HG03135 (cell line): ENCODE results near the gene CYFIP1.

Experiments
- ATAC-seq: cut with Tn5 transposase; IDR thresholded peaks from one replicate; pipeline ENCODE4 v1.9.1; 2021; ENCODE audit warnings: mild to moderate bottlenecking, moderate library complexity; ENCODE audit not compliant: unreplicated experiment

CYFIP1 gene

DNA sequence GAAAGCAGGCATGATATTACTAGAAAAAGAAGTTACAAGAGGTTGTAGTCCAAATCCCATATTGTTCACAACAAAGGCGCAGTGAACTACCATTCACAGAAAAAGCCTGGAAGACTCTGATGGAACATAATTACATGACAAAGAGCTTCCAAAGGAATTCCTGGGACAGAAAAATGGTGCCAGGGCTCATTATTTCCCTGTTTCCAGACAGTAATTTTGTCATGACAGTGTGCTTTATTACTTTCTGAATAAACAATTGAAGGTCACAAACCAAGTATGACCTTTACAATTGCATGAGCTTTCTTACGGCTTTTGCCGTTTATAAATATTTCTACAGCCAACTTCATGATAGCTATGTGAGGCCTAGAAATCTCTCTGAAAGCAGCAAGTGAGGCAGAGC, 61.0 kb downstream of the CYFIP1 start:
- no peak for ATAC-seq

DNA sequence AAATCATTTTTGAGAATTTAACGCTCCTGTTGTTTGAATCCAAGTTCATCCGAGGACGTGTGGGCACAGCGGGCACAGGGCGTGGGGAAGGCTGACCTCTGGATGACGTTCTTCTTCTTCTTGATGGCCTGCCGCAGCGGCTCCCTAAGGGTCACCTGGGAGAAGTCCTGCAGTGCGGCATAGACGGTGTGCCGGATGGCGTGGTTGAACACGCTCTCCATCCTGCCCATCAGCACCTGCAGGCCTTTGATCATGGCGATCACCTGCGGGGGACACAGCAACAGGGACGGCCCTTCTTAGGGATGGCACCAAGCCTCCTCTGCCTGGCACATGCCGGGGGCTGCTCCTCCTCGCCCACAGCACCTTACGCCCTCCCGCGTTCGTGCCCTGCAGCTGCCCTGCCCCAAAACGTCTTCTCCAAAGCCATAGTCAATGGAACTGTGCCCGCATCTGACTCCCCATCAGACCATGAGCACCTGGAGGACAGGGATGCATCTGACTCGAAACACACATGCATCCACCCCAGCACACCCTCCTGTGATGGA, 61.5 kb downstream of the CYFIP1 start:
- ATAC-seq, result no peak

DNA sequence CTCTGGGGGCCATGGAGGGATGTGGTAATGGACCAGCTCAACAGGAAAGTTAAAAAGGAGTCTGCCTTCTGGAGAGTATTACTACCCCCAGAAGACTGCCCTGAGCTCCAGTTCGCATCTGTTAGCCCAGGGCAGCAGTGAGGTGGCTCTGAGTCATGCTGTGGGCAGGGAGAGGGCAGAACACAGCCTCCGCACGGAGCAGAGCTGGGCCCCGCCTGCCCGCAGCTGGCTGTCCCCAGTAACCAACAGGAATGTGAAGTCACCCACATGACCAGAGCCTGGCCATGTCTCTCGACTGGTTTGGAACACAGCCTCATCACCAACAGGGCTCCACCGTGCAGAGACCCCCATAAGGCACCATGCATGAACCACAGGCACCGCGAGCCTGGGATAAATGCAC, 62.1 kb downstream of the CYFIP1 start:
- no peak for ATAC-seq

DNA sequence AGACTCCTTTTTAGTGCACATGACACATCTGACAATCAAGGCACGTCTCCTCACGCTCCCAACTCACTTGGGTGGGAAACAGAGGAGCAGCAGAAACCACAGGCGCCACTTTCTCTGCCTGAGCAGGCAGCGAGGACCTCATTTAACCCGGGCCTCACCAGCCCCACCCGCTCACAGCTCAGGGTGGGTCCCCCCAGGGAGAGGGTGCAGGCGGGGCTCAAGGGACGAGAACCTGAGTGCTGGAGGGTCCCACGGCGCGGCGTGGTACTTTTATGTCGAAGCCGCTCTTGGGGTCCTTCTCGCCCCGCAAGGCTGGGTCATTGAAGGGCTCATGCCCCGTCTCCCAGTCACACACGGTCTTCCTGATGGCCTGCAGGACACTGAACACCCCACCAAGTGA, 62.6 kb downstream of the CYFIP1 start:
- no peak for ATAC-seq

DNA sequence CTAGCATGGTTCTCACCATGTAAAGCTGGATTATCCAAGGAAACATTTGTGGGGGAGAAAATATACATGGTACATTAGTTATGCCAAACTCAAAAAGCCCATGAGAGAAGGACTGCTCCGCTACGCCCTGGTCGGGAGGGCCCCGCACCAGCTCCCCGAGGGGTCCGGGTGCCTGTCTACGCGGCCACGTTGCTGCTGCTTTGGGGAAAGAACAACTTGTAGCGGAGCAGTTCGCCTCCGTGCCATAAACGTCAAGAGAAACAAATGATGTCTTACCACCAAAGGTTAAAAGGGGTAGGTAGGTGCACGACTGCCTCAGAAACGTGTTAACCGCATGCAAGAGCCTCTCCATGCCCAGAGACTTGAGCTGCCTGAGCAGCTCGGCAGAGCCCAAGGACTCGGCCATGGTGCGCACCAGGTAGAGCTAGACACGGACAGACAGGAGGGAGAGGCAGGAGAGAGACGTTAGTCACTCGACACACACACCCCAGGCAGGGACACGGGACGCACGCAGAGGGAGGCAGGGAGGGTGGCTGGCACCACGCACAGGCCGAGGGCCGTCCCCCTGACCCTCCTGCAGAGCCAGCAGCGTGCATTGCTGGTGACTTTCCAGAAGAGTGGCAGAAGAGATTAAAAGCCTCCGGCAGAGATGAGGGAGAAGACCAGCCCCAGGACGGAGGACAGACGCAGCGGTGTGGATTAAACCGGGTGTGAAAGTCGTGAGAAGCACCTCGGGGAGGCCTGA, 63.4 kb downstream of the CYFIP1 start:
- no peak for ATAC-seq

DNA sequence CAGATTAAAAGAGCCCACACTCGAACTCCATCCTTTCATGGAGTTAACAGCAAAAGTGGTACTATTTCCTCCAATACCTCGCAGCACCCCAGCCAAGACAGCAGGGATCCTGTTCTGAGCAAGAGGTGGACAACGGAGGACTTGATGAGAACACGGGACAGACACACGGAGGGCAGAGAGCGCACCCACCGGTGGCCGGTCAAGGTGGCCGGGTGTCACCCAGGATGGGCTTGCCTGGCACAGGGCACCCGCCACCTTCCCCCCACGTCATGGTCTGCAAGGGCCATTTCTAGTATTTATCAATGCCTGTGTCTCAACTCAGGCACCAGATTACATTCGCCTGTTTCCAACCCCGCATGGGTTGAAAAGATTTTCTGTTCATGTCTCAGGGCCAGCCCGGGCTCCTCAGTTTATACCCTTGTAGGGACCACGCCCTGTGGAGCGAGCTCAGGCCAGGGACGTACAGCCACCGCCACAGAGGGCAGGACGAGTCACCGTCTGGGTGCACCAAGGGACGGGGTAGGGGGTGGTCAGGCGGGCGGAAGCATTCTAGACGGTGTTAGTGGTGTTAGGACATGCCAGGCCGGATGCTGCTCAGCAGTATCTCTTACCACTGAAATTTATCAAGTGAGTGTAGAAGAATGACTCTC, 64.2 kb downstream of the CYFIP1 start:
- no peak for ATAC-seq

DNA sequence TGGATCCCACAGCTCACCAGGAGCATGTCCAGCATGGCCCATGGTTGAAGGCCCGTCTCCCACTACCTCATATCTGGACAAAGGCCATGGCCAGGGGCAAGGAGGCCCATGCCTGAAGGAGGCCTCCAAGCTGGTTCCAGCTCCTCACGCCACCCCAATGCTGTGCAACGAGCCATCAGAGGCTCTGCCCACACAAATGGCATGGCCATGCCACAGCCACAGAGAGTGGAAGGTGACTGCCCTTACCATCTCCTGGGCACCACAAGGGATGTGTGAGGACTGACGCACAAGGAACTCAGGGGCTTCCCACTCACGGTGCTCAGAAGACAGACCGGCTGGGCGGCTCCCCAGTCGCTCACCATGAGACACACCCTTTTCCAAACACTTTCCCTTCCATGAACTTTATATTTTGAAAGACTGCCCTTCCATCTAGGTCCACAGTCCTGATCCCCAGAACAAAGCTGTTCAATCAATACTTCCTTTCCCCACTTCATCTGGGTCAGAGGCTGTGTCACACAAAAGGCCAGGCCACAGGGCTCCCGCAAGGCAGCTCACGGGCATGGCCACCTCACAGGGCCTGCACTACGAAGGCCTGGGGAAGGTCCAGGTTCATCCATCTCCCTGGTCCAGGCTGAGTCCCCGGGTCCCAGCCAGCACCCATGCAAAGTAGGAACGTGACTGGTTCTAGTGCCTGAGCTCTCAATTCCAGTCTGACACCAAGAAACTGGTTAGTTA, 66.4 kb downstream of the CYFIP1 start:
- ATAC-seq, result no peak

DNA sequence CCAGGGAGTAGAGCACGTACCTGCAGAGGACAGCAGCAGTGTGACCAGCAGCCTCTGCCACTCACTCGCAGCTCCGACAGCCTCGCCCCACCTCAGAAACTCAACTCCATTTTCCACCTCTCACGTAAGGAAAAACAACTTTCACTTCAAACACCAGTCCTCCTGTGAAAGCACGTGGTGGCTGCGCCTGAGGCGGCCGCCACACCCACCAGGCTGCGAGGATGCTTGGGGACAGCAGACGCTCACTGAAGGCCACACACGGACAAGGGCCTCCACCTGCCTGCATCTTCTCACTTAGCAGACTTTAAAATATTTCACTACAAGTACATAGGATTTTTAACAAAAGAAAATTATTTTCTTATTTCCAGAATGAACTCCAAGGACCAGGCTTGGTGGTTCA, 67.9 kb downstream of the CYFIP1 start:
- no peak for ATAC-seq

DNA sequence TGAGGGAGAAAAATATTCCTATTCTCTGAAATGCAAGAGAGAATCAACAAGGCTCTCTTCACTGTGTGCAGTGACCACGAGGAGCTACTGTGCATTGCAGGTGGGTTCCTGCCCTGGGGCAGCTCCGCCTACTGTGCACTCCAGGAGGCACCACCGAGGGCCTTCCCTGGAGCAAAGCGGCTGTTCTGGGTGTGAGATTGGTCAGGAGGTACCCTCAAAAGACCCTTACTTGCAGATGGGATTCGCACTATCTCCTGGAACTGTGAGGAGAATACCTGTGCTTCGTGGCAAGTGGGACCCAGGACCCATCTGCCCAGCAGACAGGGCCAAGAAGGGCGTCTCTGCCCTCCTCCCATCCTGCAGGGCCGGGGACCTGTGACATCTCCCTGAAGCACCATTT, 68.9 kb downstream of the CYFIP1 start:
- no peak for ATAC-seq

DNA sequence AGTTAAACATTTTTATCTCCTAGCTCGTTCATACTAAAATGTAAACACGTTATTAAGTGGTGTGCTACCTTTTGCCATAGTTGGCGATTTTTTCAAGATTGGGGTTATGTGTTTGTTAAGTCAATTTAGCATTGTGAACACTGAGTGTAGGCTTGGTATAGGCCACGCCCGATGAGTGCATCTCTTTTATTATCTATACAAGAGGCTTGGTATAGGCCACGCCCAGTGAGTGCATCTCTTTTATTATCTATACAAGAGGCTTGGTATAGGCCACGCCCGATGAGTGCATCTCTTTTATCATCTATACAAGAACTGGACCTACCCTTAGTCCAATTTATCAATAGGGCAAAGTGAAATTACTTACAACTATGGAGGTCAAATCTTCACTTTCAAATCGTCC, 71.3 kb downstream of the CYFIP1 start:
- ATAC-seq, result no peak

DNA sequence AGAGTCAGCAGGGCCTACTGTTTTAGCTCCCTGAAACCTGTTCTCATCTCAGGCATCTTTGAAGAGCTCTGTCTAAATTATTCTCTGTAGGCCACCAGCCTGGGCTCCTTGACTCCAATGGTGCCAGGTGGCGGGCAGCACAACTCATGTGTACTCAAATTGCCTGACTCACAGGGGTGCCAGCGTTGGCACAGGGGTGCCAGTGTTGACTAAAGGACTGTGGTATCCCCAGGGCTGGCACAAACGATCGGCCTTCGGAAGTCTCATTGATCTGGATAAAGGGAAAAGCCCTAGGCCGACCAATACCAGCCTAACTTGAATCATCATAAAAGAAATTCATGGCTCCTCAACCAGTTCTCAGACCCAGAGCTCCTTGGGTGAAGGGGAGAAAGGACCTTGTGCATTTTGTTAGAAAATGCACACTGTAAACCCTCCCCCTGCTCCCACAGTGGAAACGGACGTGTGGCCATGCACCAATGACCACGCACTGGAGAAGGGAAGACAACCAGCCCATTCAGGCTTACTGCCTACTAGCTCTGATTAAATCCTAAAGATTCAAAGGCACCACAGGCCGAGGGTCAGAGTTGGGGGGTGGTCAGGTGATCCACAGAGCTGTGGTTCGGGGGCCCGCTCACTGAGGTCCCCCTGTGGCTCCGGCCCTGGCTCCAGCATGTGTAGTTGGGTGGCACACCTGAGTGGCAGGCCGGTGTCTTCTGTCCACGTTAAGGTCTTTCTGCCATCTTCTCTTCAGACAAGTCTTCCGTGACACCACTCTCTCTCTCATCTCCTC, 72.8 kb downstream of the CYFIP1 start:
- ATAC-seq, result no peak

DNA sequence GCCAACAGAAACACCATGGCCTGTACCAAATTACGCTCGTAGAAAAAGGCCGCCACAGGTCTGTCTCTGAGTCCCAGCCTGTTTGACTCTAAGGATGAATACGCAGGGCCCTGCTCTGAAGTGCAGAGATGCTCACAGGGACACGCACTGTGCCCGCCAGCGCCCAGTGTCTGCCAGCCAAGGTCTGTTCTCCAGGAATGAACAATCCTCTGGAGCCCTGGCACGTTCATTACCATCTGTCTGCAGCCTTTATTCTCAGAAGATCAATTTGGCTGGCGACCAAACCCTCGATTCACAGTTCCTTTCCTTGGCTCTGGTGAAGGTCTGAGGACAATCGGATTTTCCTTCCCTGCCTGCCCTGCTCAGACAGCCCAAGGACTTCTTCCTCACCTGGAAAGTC, 75.4 kb downstream of the CYFIP1 start:
- ATAC-seq, result no peak

DNA sequence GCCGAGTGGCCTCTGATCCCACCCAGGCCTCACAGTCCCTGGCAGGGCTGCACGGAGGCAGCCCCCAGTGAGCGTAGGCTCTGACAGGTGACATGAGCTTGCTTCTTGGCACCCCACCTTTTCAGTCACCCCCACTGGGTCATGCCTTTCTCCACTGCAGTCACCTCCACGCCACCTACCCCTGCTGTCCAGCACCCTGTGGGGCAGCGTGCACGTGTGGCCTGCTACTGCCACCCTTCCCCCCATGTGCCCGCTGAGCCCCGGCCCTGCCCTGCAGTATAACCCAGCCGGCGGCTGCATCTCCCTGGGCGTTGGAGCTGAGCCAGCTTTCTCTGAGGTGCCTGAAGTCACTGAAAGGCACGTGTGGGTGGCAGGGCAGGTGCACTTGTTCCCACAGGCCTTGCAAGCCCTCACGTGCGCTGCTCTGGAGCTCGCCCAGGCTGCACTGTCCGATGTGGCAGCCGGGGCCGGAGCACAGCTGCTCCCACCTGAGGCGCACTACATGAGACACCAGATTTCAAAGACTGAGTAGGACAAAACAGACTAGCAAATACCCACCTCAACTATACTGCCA, 76.1 kb downstream of the CYFIP1 start:
- ATAC-seq, result no peak

DNA sequence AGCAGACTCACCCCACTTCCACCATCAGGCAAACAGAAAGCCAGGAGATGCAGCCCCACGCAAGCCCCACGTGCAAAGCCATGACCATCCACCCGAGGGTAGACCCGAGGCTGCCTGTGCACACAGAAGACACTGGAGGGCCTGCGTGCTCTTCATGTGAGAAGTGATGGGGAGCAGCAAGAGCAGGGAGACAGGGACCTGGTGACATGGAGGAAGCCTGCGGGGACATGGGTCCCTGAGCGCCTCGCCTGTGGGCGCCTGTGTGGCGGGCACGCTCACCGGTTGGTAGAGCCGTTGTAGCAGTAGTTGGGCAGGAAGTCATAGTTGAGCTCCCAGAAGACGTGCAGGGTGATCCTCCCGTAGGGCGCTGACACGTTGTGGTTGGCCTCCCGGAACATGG, 76.7 kb downstream of the CYFIP1 start:
- no peak for ATAC-seq

DNA sequence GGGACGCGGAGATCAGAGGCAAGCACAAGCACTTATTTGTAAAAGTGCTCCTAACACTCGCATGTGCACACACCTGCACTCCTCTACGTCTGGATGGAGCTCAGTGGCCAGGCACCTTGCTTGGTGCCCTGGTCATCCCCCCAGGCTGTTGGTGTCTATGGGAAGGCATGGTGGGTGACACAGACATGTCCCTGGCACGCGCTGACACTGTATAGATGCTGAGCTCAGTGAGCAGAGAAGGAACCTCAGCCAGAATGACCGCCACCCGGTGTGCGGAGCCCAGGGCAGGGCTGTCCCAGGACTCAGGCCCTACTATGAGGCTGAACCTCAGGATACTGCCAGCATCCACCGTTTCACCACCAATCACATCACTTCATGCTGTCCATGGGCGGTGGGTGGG, 77.2 kb downstream of the CYFIP1 start:
- ATAC-seq, result no peak

DNA sequence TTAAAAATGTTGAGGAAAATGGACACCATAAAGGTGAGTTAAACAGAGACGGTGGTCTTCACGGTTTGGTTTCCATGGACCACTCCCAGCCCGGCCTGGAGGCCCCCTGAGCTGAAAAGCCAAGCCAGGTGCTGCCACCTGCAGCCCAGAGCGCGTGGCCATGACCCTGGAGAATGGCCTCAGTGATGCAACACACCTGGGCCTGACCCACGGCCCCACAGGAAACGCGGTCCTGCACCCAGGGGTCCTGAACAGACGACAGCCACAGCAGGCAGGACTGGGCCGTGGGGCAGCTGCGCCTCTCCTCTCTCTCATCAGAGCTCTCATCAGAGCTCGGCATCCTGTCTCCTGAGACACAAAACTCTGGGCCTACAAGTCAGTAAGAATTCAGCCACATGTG, 77.6 kb downstream of the CYFIP1 start:
- no peak for ATAC-seq

DNA sequence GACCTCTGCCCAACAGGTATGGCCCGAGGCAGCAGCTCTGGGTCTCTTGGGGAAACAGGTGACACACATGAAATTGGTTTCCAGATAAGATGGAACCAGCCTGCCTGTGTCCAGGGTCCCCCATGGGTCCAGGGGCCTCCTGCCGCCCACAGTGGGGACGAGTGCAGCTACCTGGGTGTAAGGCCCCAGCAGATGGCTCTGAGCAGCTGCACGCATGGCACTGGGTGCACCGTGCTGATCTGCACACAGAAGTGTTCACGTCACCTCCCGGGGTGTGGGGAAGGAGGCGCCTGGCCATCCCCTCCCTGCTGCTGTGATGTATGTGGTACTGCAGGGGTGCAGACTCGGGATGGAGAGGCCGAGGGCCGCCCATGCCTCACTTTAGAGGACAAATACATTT, 78.1 kb downstream of the CYFIP1 start:
- ATAC-seq, result no peak

DNA sequence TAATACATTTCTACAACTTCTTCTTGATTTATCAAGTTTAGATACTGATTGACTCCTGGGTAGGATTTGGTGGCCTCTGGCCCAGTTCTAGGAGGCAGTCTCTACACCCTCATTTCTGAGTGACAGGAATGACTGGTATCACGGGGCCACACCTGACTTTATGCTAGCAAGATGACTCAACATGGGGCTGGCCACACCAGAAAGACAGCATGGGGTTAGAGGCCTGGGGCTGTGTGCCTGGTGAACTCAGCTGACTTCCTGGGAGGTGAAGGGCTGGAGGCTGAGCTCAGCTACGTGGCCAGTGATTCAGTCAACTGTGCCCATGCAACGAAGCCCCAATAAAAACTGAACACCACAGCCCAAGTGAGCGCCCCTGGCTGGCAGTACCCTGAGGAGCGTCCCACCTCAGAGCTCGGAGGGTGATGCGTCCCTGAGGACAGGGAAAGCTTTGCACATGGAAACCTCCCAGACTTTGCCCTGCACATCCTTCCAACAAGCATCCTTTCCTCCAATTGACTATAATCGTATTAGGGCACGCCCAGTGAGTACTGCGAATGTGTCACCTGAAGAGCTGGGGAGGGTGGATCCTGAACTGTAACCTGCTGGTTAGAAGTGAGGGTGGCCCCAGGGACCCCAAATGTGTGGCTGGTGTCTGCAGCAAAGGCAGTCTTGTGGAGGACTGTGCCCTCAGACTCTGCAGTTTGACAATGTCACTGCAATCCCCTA, 84.5 kb downstream of the CYFIP1 start:
- ATAC-seq, result no peak

DNA sequence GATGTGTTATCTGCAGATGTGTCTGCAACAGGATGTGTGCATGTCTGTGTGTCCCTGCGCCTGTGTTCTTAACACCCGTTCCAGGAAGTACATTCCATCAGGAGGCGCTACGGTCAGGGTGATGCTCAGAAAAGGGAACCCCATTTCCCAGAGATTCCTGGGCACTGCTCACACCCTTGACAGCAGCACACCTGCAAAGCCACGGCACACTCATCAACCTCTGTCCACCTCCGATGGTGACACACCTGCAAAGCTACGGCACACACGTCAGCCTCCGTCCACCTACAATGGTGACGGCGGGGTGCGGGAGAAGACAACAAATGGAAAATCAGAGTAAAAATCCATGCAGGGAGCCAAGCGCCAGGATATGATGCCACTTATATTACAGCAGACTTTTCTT, 86.3 kb downstream of the CYFIP1 start:
- ATAC-seq, result no peak

DNA sequence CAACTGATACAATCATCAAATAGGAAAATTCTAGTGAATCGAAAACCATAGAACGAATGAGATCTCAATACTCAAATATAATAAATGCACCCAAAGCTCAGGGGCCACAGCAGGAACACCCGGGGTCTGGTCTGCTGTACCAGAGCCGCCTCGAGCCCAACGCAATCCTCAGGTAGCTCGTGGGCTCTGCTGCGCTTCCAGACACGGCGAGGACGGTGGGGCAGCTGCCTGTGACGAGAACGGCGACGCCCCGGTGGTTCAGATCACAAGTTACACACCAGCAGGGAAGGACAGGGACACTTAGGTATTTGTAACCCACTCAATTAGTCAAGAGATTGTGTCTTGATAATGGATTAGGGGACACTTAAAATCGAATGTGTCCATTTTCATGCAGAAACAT, 87.1 kb downstream of the CYFIP1 start:
- no peak for ATAC-seq
